ENCODE results near the gene DTWD1. TPM values are rescaled to one million over a fixed set of nuclear protein-coding genes. Genes with fewer than 3 reads are reported as not detected.
"Not testable (repeated sequence)": the region's sequence is repeated elsewhere in the genome, so short reads cannot be mapped to it uniquely, and the experiment has no call there.

DTWD1 gene
- total RNA-seq, 1 donor from 2014 or later: 20.5 TPM

DNA sequence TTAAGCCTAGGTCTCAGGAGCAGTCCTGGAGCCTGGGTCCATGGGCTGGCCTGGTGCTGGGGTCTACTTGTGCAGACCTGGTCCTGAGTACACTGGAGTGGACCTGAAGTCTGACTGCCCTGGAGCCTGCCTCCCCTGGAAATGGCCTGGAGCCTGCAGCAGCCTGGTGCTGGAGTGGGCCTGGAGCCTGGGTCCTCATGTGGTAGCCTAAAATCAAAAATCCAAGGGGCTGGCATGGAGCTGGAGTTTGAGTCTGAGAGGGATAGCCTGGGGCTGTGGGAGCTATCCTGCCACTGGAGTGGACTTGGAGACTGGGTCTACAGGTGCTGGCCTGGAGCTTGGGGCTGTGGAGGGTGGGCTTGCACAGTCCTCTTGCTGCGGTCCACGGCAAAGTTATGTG, 15.3 kb upstream of the DTWD1 start:
- CTCF ChIA-PET: no interaction called here
- Mint-ChIP-seq H3K4me1 (no peaks in the 10 kb centered on the region), H3K27me3 (no peaks in the 10 kb centered on the region), H3K27ac (no peak overlapping the region), H3K9me3 (peaks cover 18% of the 10 kb centered on the region), H3K36me3 (ENCODE audit: low read depth) (peaks cover 39% of the 10 kb centered on the region), H3K4me3 (no peak overlapping the region)
- DNase-seq (no peak), ATAC-seq (ENCODE audit: low read depth) (no peak)
- no peak for TF ChIP-seq CTCF (IDR thresholded peaks at IDR 0.05)
- intact Hi-C loops (cut with micrococcal nuclease): no loop called here
- POLR2A ChIA-PET: no interaction called here

DNA sequence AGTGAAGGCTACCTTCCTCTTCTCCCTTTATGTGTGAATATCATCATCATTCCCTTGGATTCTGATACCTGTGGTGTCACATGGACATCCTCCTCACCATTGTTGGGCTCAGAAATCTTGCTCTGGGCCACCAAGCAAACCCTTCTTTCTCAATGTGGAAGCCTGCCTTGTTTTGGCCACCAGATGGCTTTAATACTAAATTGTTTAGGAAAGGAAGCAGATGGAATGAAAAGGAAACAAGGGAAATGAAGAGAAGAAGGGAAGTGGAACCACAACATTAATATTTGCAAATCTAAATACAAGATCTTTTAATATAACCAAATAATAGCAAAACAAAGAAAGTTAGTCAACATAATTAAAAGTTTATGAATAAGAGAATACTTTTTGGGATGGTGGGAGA, 14.3 kb upstream of the DTWD1 start:
- no peak for TF ChIP-seq CTCF (IDR thresholded peaks at IDR 0.05)
- no peaks in the 10 kb centered on the region for H3K27me3 Mint-ChIP-seq
- DNase-seq (no peak), ATAC-seq (ENCODE audit: low read depth) (no peak)
- H3K27ac Mint-ChIP-seq: no peak overlapping the region
- no peaks in the 10 kb centered on the region for H3K4me1 Mint-ChIP-seq
- POLR2A ChIA-PET: no interaction called here
- H3K36me3 Mint-ChIP-seq (ENCODE audit: low read depth): peaks cover 40% of the 10 kb centered on the region
- no peak overlapping the region for H3K4me3 Mint-ChIP-seq
- CTCF ChIA-PET: no interaction called here
- intact Hi-C loops (cut with micrococcal nuclease): no loop called here
- H3K9me3 Mint-ChIP-seq: peaks cover 16% of the 10 kb centered on the region

DNA sequence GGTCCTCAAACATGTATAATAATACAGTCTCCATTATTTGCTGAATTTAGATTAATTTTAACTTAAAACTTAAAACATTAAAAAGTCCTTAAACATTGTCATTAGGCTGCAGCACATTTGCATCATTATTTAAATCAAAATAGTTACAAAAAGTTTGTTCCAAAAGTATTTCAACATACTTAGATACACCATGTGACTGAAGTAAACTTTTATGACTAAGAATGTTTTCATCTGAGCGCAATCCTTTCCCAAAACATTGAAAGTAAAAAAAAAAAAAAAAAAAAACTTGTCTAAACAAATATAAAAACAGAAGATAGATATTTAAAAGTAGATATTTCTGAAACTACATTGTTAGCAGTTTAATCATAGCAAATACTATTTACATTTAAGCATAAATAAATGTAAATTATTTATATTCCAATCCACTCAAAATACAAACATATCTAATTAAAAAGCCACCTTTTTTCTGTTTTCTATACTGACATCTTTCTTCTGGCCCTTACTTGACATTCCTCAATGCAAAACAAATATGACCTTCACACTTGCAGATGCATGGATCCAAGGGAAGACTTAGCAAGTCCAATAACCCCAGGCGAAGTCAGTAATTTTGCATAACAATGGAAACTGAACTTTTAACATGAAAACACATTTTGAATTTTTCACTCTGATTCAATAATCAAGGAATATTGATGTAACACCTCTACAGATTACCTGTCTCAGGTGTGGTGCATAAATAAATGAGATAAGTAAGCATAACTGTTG, 10.5 kb upstream of the DTWD1 start:
- ATAC-seq (ENCODE audit: low read depth): no peak
- peaks cover 7% of the 10 kb centered on the region for H3K9me3 Mint-ChIP-seq
- ChIA-PET POLR2A (no interaction called here), CTCF (no interaction called here)
- intact Hi-C loops (cut with micrococcal nuclease): loop anchor here (5.0 kb wide), 1 partner anchor 373 kb away; no protein-coding TSS in a partner anchor
- no peak for TF ChIP-seq CTCF (IDR thresholded peaks at IDR 0.05)
- DNase-seq: no peak
- H3K27me3 Mint-ChIP-seq: no peaks in the 10 kb centered on the region
- peaks cover 47% of the 10 kb centered on the region for H3K36me3 Mint-ChIP-seq (ENCODE audit: low read depth)
- H3K4me1 Mint-ChIP-seq: no peaks in the 10 kb centered on the region
- H3K27ac Mint-ChIP-seq: no peak overlapping the region
- H3K4me3 Mint-ChIP-seq: no peak overlapping the region

DNA sequence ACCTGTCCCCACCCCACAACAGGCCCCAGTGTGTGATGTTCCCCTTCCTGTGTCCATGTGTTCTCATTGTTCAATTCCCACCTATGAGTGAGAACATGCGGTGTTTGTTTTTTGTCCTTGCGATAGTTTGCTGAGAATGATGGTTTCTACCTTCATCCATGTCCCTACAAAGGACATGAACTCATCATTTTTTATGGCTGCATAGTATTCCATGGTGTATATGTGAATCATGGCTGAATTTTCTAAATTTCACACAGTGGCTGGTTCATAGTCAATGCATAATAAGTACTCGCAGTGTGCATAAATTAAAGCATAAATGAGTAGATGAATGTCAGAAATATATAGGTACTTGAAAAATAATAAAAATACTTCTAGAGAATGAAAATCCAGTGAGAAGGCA, 8.6 kb upstream of the DTWD1 start:
- H3K4me3 Mint-ChIP-seq; H3K4me1 Mint-ChIP-seq; DNase-seq; POLR2A ChIA-PET; H3K27ac Mint-ChIP-seq; CTCF ChIA-PET; ATAC-seq (ENCODE audit: low read depth); H3K27me3 Mint-ChIP-seq: not testable (repeated sequence)
- H3K36me3 Mint-ChIP-seq (ENCODE audit: low read depth): peaks cover 40% of the 10 kb centered on the region
- peaks cover 15% of the 10 kb centered on the region for H3K9me3 Mint-ChIP-seq
- intact Hi-C loops (cut with micrococcal nuclease): loop anchor here (5.0 kb wide), 1 partner anchor 375 kb away; no protein-coding TSS in a partner anchor

- DNase-seq (no peak), ATAC-seq (ENCODE audit: low read depth) (no peak)
- peaks cover 31% of the 10 kb centered on the region for H3K4me1 Mint-ChIP-seq
- CTCF ChIA-PET: no interaction called here
- no peaks in the 10 kb centered on the region for H3K27me3 Mint-ChIP-seq
- peaks cover 26% of the 10 kb centered on the region for H3K36me3 Mint-ChIP-seq (ENCODE audit: low read depth)
- POLR2A ChIA-PET: no interaction called here
- intact Hi-C loops (cut with micrococcal nuclease): no loop called here
- H3K9me3 Mint-ChIP-seq: peaks cover 15% of the 10 kb centered on the region
- no peak for TF ChIP-seq CTCF (IDR thresholded peaks at IDR 0.05)
- H3K27ac Mint-ChIP-seq: no peak overlapping the region
- no peak overlapping the region for H3K4me3 Mint-ChIP-seq
Observed at GRCh38 chr15:49619226-49619625, 1.6 kb upstream of the DTWD1 start.

All from activated B cell treated with CpG ODN at 0.5 μM for 24 hours (primary cell).